SK-N-SH (cell line): Measurements from ENCODE around the gene PNKP. TPM values are rescaled to one million over a fixed set of nuclear protein-coding genes. Genes with fewer than 3 reads are reported as not detected.

Experiments
- CTCF ChIA-PET: fragments of 300-600, 350-600 bp; formaldehyde crosslinking; extraction: SDS; loops from one replicate; lab custom pipeline; 2021; lab: Yijun Ruan, JAX
- POLR2A ChIA-PET: fragments of 350-600 bp; sonication (Branson Sonifier 250); formaldehyde crosslinking; extraction: SDS; loops from one replicate; lab custom pipeline; 2020; ENCODE audit warnings: antibody characterized with exemption, inconsistent platforms; lab: Yijun Ruan, JAX
- DNase-seq: peaks from one replicate; pipeline ENCODE4 v3.0.0; 2012
- H2AFZ ChIP-seq: fragments of 200-600 bp; sonication (generic); 2 replicates; pipeline ENCODE4 v1.8.1; 2016; ENCODE audit warnings: antibody characterized with exemption, mild to moderate bottlenecking, low read depth
- H3F3A ChIP-seq: fragments of 200-600 bp; sonication (generic); replicated peaks from 2 replicates; pipeline ENCODE3; 2016; ENCODE audit warnings: antibody characterized with exemption, mild to moderate bottlenecking; ENCODE audit not compliant: insufficient read depth
- H3K27ac ChIP-seq, 2 experiments: fragments of 200-500 bp in 1 of 2; fragments of 200-600 bp in 1 of 2; sonication (Bioruptor generic) in 1 of 2; sonication (generic), shearing (Covaris generic) in 1 of 2; 2 replicates each; pipeline versions ENCODE4 v1.5.1 to v1.6.1; 2014 to 2016; ENCODE audit warnings: low read depth in 2 of 2, inconsistent platforms in 1 of 2, low read length in 1 of 2, mild to moderate bottlenecking in 1 of 2, mixed read lengths in 1 of 2
- H3K27me3 ChIP-seq: fragments of 200-600 bp; sonication (generic), shearing (Covaris generic); 2 replicates; pipeline ENCODE4 v1.6.1; 2016; ENCODE audit warnings: mixed run types; ENCODE audit not compliant: insufficient read depth
- H3K36me3 ChIP-seq, 2 experiments: fragments of 200-500 bp in 1 of 2; fragments of 200-600 bp in 1 of 2; sonication (Bioruptor generic) in 1 of 2; sonication (generic) in 1 of 2; replicated peaks in 1 of 2; 2 replicates each; pipeline versions ENCODE3 to v1.5.1; 2014 to 2016; ENCODE audit warnings: low read length in 1 of 2, mild to moderate bottlenecking in 1 of 2; ENCODE audit not compliant: insufficient read depth in 2 of 2, control insufficient read depth in 1 of 2
- H3K4me1 ChIP-seq, 2 experiments: fragments of 200-500 bp in 1 of 2; fragments of 200-600 bp in 1 of 2; sonication (Bioruptor generic) in 1 of 2; sonication (generic), shearing (Covaris generic) in 1 of 2; 2 replicates each; pipeline versions ENCODE4 v1.5.1 to v1.6.1; 2014 to 2016; ENCODE audit warnings: low read depth in 1 of 2, low read length in 1 of 2, mixed run types in 1 of 2; ENCODE audit not compliant: insufficient read depth in 2 of 2, control insufficient read depth in 1 of 2
- H3K4me2 ChIP-seq: fragments of 200-600 bp; sonication (generic), shearing (Covaris generic); 2 replicates; pipeline ENCODE4 v1.6.1; 2017; ENCODE audit warnings: mixed run types
- H3K4me3 ChIP-seq, 2 experiments: fragments of 200-500 bp in 1 of 2; fragments of 200-600 bp in 1 of 2; sonication (Bioruptor generic) in 1 of 2; sonication (generic), shearing (Covaris generic) in 1 of 2; 2 replicates each; pipeline versions ENCODE4 v1.5.1 to v1.8.1; 2014 to 2016; ENCODE audit warnings: low read depth in 2 of 2, inconsistent platforms in 1 of 2, low read length in 1 of 2, mild to moderate bottlenecking in 1 of 2, mixed read lengths in 1 of 2, moderate library complexity in 1 of 2
- H3K79me2 ChIP-seq: fragments of 200-600 bp; sonication (generic); 2 replicates; pipeline ENCODE4 v1.8.1; 2017; ENCODE audit warnings: mild to moderate bottlenecking; ENCODE audit not compliant: insufficient read depth
- H3K9ac ChIP-seq: fragments of 200-600 bp; sonication (generic); 2 replicates; pipeline ENCODE4 v1.6.1; 2017; ENCODE audit warnings: mixed run types
- H3K9me2 ChIP-seq: fragments of 200-600 bp; sonication (generic); 2 replicates; pipeline ENCODE4 v1.6.1; 2017; ENCODE audit warnings: mixed run types
- H3K9me3 ChIP-seq: fragments of 200-600 bp; sonication (generic); 2 replicates; pipeline ENCODE4 v1.6.1; 2017; ENCODE audit warnings: mixed run types, mild to moderate bottlenecking, moderate library complexity
- H4K20me1 ChIP-seq: fragments of 200-600 bp; sonication (generic); 2 replicates; pipeline ENCODE4 v1.6.1; 2017; ENCODE audit warnings: mild to moderate bottlenecking, mixed run types; ENCODE audit not compliant: insufficient read depth
- ELF1 ChIP-seq: IDR thresholded peaks from 2 replicates; pipeline ENCODE4 v1.4.0; 2012
- EP300 ChIP-seq, 2 experiments: IDR thresholded peaks; 2 replicates each; pipeline versions ENCODE4 v1.4.0 to v1.6.1; 2012; ENCODE audit warnings: borderline replicate concordance in 1 of 2, low read depth in 1 of 2, low read length in 1 of 2
- EZH2phosphoT487 ChIP-seq: fragments of 200-600 bp; sonication (generic); IDR thresholded peaks from 2 replicates; pipeline ENCODE4 v1.6.1; 2017; ENCODE audit warnings: low read depth, mixed run types, mild to moderate bottlenecking, antibody characterized with exemption, moderate library complexity, borderline replicate concordance
- FOSL2 ChIP-seq: IDR thresholded peaks from 2 replicates; pipeline ENCODE4 v1.4.0; 2012; ENCODE audit warnings: low read depth, mild to moderate bottlenecking, moderate library complexity, borderline replicate concordance
- FOXJ3 ChIP-seq: sonication (generic); formaldehyde crosslinking; IDR thresholded peaks from 2 replicates; pipeline ENCODE4 v1.5.1; 2020; ENCODE audit warnings: mild to moderate bottlenecking, missing genetic modification reagents
- FOXM1 ChIP-seq: IDR thresholded peaks from 2 replicates; pipeline ENCODE4 v1.4.0; 2012; ENCODE audit warnings: low read depth, mild to moderate bottlenecking
- GABPA ChIP-seq: IDR thresholded peaks from 2 replicates; pipeline ENCODE4 v1.4.0; 2012; ENCODE audit warnings: low read depth, mild to moderate bottlenecking
- GATA2 ChIP-seq: sonication (generic); formaldehyde crosslinking; IDR thresholded peaks from 2 replicates; pipeline ENCODE4 v1.5.0; 2020; ENCODE audit warnings: mild to moderate bottlenecking, missing genetic modification reagents
- IRF3 ChIP-seq: fragments of 150-350 bp; IDR thresholded peaks from 2 replicates; pipeline ENCODE4 v1.6.1; 2016; ENCODE audit warnings: mild to moderate bottlenecking, low read depth, low read length
- JUND ChIP-seq: IDR thresholded peaks from 2 replicates; pipeline ENCODE4 v1.4.0; 2012
- MAX ChIP-seq: IDR thresholded peaks from 2 replicates; pipeline ENCODE4 v1.4.0; 2012; ENCODE audit warnings: low read depth
- MXI1 ChIP-seq: IDR thresholded peaks from 2 replicates; pipeline ENCODE4 v1.6.1; 2012; ENCODE audit warnings: mild to moderate bottlenecking, low read depth, low read length, improper control_type of control experiment
- NFIC ChIP-seq: IDR thresholded peaks from 2 replicates; pipeline ENCODE4 v1.4.0; 2012; ENCODE audit warnings: borderline replicate concordance
- PBX3 ChIP-seq: IDR thresholded peaks from 2 replicates; pipeline ENCODE4; 2012
- POLR2AphosphoS5 ChIP-seq: IDR thresholded peaks from 2 replicates; pipeline ENCODE4 v1.6.1; 2012; ENCODE audit warnings: low read depth, low read length
- RAD21 ChIP-seq: IDR thresholded peaks from 2 replicates; pipeline ENCODE4 v1.6.1; 2012; ENCODE audit warnings: mild to moderate bottlenecking, low read length
- RFX5 ChIP-seq: IDR thresholded peaks from 2 replicates; pipeline ENCODE4 v1.6.1; 2012; ENCODE audit warnings: mild to moderate bottlenecking, improper control_type of control experiment, low read length
- RXRA ChIP-seq: IDR thresholded peaks from 2 replicates; pipeline ENCODE4 v1.4.0; 2012; ENCODE audit warnings: low read depth, mild to moderate bottlenecking, borderline replicate concordance
- SMC3 ChIP-seq: IDR thresholded peaks from 2 replicates; pipeline ENCODE4 v1.6.1; 2012; ENCODE audit warnings: low read depth, low read length, improper control_type of control experiment
- TAF1 ChIP-seq: IDR thresholded peaks from 2 replicates; pipeline ENCODE4 v1.6.1; 2012; ENCODE audit warnings: low read depth, mild to moderate bottlenecking, low read length, moderate library complexity, borderline replicate concordance
- TEAD4 ChIP-seq: IDR thresholded peaks from 2 replicates; pipeline ENCODE4 v1.4.0; 2012; ENCODE audit warnings: mild to moderate bottlenecking, borderline replicate concordance; ENCODE audit not compliant: insufficient read depth
- USF1 ChIP-seq: IDR thresholded peaks from 2 replicates; pipeline ENCODE4 v1.4.0; 2012; ENCODE audit warnings: low read depth, borderline replicate concordance
- USF2 ChIP-seq: fragments of 150-350 bp; IDR thresholded peaks from 2 replicates; pipeline ENCODE4 v1.6.1; 2017; ENCODE audit warnings: antibody characterized with exemption, low read length, low read depth, borderline replicate concordance
- YY1 ChIP-seq: IDR thresholded peaks from 2 replicates; pipeline ENCODE4 v1.4.0; 2012; ENCODE audit warnings: low read depth, mild to moderate bottlenecking
- ZBTB33 ChIP-seq: IDR thresholded peaks from 2 replicates; pipeline ENCODE4 v1.4.0; 2012; ENCODE audit warnings: low read depth, borderline replicate concordance
- WGBS: methylation state at CpG from one replicate; pipeline ENCODE4 v1.1.6; 2017; ENCODE audit warnings: low lambda C conversion rate; 5-methylcytosine and 5-hydroxymethylcytosine counted together
- polyA plus RNA-seq, 3 experiments: library from polyadenylated mRNA; depleted of rRNA; stranded (reverse); fragments of >200 nt; gene quantifications; 2 replicates each; pipeline ENCODE4 v1.2.3, GENCODE V29; 2012

Gene PNKP
- polyA plus RNA-seq (2012; rRNA removed): 45.5 and 52.0 TPM in 2 replicates
- polyA plus RNA-seq (2012; cell fraction: cytosol; rRNA removed): 8.6 and 13.1 TPM in 2 replicates
- 317 and 404 TPM in 2 replicates for polyA plus RNA-seq (2012; cell fraction: nucleus; rRNA removed)

GRCh38 chr19:49866933-49867782 lies at the start of gene PNKP:
Gene PNKP, minus strand, starts transcription at chr19:49867576. Its CDS starts 372 bp downstream, at chr19:49867204.
- Histone ChIP-seq H3F3A (peaks cover 21% of the 10 kb centered on the region), H3K4me3 (peak within 1 kb of the TSS; percentile 90 to 91), H3K79me2 (peaks cover 52% of the 10 kb centered on the region), H4K20me1 (peaks cover 19% of the 10 kb centered on the region), H2AFZ (peak within 1 kb of the TSS; percentile 85; the same call in 1 of the 2 replicates), H3K36me3 (peaks cover 19 to 35% of the 10 kb centered on the region in 2 experiments), H3K4me1 (peaks cover 33 to 51% of the 10 kb centered on the region in 2 experiments; a peak in 3 of 4 replicates), H3K27ac (peak within 1 kb of the TSS; percentile 96 to 97), H3K9me2 (no peaks in the 10 kb centered on the region), H3K9ac (peak within 1 kb of the TSS; percentile 83), H3K9me3 (no peaks in the 10 kb centered on the region), H3K27me3 (no peaks in the 10 kb centered on the region), H3K4me2 (peak within 1 kb of the TSS; percentile 96)
- POLR2A ChIA-PET: interaction anchor here (1.3 to 3.5 kb wide), 3 partner anchors 11 to 17 kb away, joined by 9 to 22 read pairs (median 10); partner anchors contain the start of genes AKT1S1, PTOV1 and TBC1D17
- WGBS: 1% methylated on average over 21 of the region's 65 CpGs
- CTCF ChIA-PET: interaction anchor here (1.1 to 1.2 kb wide), 2 partner anchors 16 to 195 kb away, joined by 3 to 5 read pairs; partner anchors contain the start of gene PTOV1
- peak; percentile 92 for DNase-seq
- TF ChIP-seq RXRA: no peak
- no peak; the same call in 1 of the 2 replicates for TF ChIP-seq PBX3
- TF ChIP-seq MAX: peak; percentile 75
- no peak for TF ChIP-seq FOXM1
- peak; percentile 92 for TF ChIP-seq MXI1
- TF ChIP-seq GATA2 (CRISPR knock-in tag): no peak
- TF ChIP-seq EP300 (IDR thresholded peaks at IDR 0.05; ENCODE audit: borderline replicate concordance in 1 of 2, low read depth in 1 of 2, low read length in 1 of 2): no peak
- TF ChIP-seq YY1: peak; percentile 47; the same call in 1 of the 2 replicates
- 0 out of 2 replicates have a peak, but pooled peaks have one; percentile 22 for TF ChIP-seq TAF1
- TF ChIP-seq FOSL2: no peak
- TF ChIP-seq RAD21: no peak
- TF ChIP-seq NFIC: no peak
- no peak for TF ChIP-seq EZH2phosphoT487
- no peak for TF ChIP-seq USF2
- TF ChIP-seq JUND: no peak
- peak; percentile 25; the same call in 1 of the 2 replicates for TF ChIP-seq FOXJ3 (CRISPR knock-in tag)
- no peak for TF ChIP-seq IRF3
- no peak for TF ChIP-seq SMC3
- TF ChIP-seq USF1: peak; percentile 40; the same call in 1 of the 2 replicates
- TF ChIP-seq RFX5: peak; percentile 28; the same call in 1 of the 2 replicates
- peak; percentile 93 for TF ChIP-seq GABPA
- no peak for TF ChIP-seq ZBTB33
- TF ChIP-seq TEAD4: no peak
- TF ChIP-seq POLR2AphosphoS5: peak; percentile 62
- peak; percentile 66 for TF ChIP-seq ELF1
